Thymus (tissue), 11 donors: ENCODE measurements around the gene AS3MT. TPM values are rescaled to one million over a fixed set of nuclear protein-coding genes. Genes with fewer than 3 reads are reported as not detected.
A peak's percentile ranks its signal among the peaks of the same experiment; 100 is the strongest.
"Not testable (repeated sequence)": the region's sequence is repeated elsewhere in the genome, so short reads cannot be mapped to it uniquely, and the experiment has no call there.

Experiments used
- DNase-seq, 9 donors: peaks; one replicate each; pipeline ENCODE4 v3.0.0-alpha.2; 2013; ENCODE audit warnings: low spot score in 9 of 9, low read depth in 6 of 9, missing footprints in 1 of 9
- H3K27ac ChIP-seq, 2 donors: one replicate each; pipeline ENCODE4 v1.5.1; 2013; ENCODE audit warnings: control low read depth in 1 of 2, low read depth in 1 of 2, low read length in 1 of 2, mild to moderate bottlenecking in 1 of 2, moderate library complexity in 1 of 2
- H3K27me3 ChIP-seq, 2 donors: one replicate each; pipeline ENCODE4 v1.5.1; 2013; ENCODE audit warnings: low read length in 1 of 2; ENCODE audit not compliant: control insufficient read depth in 2 of 2, insufficient read depth in 1 of 2
- H3K36me3 ChIP-seq, 2 donors: one replicate each; pipeline ENCODE4 v1.5.1; 2013; ENCODE audit warnings: low read length in 1 of 2, mild to moderate bottlenecking in 1 of 2, moderate library complexity in 1 of 2; ENCODE audit not compliant: control insufficient read depth in 2 of 2, insufficient read depth in 2 of 2
- H3K4me1 ChIP-seq, 2 donors: one replicate each; pipeline ENCODE4 v1.5.1; 2013; ENCODE audit warnings: low read length in 2 of 2; ENCODE audit not compliant: control insufficient read depth in 2 of 2, insufficient read depth in 2 of 2
- H3K4me3 ChIP-seq, 2 donors: one replicate each; pipeline ENCODE4 v1.5.1; 2013; ENCODE audit warnings: low read length in 2 of 2, control low read depth in 1 of 2, mild to moderate bottlenecking in 1 of 2
- H3K9me3 ChIP-seq, 2 donors: one replicate each; pipeline ENCODE4 v1.5.1; 2013; ENCODE audit warnings: low read length in 1 of 2, mild to moderate bottlenecking in 1 of 2; ENCODE audit not compliant: control insufficient read depth in 2 of 2, insufficient read depth in 1 of 2
- WGBS: extraction: QIAGEN DNeasy Blood & Tissue Kit; methylation state at CpG from one replicate; pipeline ENCODE4 v1.1.7; 2013; 5-methylcytosine and 5-hydroxymethylcytosine counted together
- polyA plus RNA-seq: library from polyadenylated mRNA; stranded (reverse); fragments of 200-250 nt; gene quantifications from one replicate; pipeline ENCODE4 v1.2.3, GENCODE V29; 2013
- total RNA-seq: library from RNA; stranded (reverse); fragments of 120-200 nt; gene quantifications from one replicate; pipeline ENCODE4 v1.2.4, GENCODE V29; 2013
- donor health status: healthy.

The AS3MT gene
- total and polyA plus RNA-seq, 2 donors: 5.2 to 6.4 TPM

DNA sequence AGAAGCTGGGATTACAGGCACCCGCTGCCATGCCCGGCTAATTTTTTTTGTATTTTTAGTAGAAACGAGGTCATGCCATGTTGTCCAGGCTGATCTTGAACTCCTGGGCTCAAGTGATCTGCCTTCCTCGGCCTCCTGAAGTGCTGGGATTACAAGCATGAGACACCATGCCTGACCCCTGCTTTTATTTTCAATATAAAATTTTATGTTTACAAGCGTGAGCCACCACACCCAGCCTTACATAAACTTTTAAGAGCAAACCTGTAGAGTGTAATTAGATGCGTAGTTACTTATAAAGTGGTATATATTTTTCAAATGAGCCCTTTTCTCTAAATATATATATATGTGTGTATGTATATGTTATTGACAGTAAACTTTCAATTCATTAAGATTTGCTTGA is 57.6 kb downstream of the AS3MT start:
- DNase-seq: no peak
- no peaks in the 10 kb centered on the region for H3K9me3 ChIP-seq
- no peak overlapping the region for H3K4me3 ChIP-seq
- H3K27ac ChIP-seq: no peak overlapping the region
- H3K27me3 ChIP-seq: no peaks in the 10 kb centered on the region
- peaks cover 0 to 4% of the 10 kb centered on the region in 2 donors for H3K36me3 ChIP-seq
- WGBS: 97% methylated on average over 6 of the region's 6 CpGs
- no peaks in the 10 kb centered on the region for H3K4me1 ChIP-seq

DNA sequence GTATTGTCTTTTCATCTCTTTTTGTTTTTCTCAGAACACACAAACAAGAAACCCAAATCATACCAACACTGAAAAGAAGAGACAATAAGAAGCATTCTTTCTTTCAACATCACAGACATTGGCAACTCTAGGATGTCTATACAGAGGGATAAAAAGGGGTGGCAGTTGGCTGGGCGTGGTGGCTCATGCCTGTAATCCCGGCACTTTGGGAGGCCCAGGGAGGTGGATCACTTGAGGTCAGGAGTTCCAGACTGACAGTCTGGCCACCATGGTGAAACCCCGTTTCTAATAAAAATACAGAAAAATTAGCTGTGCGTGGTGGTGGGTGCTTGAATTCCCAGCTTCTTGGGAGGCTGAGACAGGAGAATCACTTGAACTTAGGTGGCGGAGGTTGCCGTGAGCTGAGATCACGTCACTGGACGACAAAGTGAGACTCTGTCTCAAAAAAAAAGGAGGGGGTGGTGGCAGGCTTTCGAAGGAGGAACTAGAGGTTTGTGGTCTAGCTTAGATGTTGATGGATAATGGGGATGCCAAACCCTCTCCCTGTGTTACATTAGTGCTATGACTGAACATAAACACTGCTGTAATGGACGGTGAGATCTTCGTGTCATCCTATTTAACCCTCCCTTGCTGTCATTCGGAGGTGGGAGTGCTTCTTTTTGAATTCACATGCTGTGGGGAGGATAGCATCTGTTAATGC is 58.2 kb downstream of the AS3MT start:
- DNase-seq: no peak
- no peaks in the 10 kb centered on the region for H3K9me3 ChIP-seq
- H3K36me3 ChIP-seq: peaks cover 0 to 4% of the 10 kb centered on the region in 2 donors
- no peak overlapping the region for H3K27ac ChIP-seq
- no peaks in the 10 kb centered on the region for H3K27me3 ChIP-seq
- H3K4me3 ChIP-seq: no peak overlapping the region
- H3K4me1 ChIP-seq: no peaks in the 10 kb centered on the region
- 36% methylated on average over 12 of the region's 12 CpGs for WGBS

GRCh38 chr10:102928442-102928841 is 59.2 kb downstream of the AS3MT start:
- H3K36me3 ChIP-seq, H3K4me3 ChIP-seq, H3K27ac ChIP-seq, H3K4me1 ChIP-seq, H3K27me3 ChIP-seq, DNase-seq, H3K9me3 ChIP-seq: not testable (repeated sequence)
- WGBS: over 99% methylated on average over 5 of the region's 5 CpGs

DNA sequence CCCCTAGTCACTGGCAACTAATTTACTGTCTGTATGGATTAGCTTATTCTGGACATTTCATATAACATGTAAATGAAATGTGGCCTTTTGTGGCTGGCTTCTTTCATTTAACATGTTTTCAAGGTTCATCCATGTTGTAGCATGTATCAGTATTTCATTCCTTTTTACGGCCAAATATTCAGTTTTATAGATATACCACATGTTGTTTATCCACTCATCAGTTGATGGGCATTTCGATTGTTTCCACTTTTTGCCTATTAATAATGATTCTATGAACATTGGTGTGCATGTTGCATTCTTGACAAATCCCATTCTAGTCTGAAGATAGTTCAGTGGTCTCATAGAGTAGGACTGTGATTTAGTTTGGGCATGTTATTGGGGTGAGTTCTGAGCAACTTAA is 61.5 kb downstream of the AS3MT start:
- Histone ChIP-seq H3K4me1 (peaks cover 0 to 2% of the 10 kb centered on the region in 2 donors), H3K27me3 (no peaks in the 10 kb centered on the region), H3K4me3 (no peak overlapping the region), H3K36me3 (peaks cover 0 to 4% of the 10 kb centered on the region in 2 donors), H3K9me3 (no peaks in the 10 kb centered on the region), H3K27ac (no peak overlapping the region)
- 100% methylated on average over 2 of the region's 2 CpGs for WGBS
- DNase-seq: no peak

DNA sequence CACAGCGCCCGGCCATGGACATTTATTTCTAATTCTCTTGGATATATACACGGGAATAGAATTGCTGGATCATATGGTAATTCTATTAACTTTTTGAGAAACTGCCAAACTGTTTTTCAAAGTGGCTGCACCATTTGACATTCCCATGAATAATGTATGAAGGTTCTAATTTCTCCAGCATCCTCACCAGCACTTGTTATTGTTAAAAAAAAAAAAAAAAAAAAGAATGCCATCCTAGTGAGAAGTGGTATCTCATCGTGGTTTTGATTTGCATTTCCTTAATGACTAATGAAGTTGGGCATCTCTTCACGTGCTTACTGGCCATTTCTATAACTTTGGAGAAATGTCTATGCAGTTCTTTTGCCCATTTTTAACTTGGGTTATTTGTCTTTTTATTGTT is 62.4 kb downstream of the AS3MT start:
- Histone ChIP-seq H3K9me3 (no peaks in the 10 kb centered on the region), H3K4me3 (no peak overlapping the region), H3K27ac (no peak overlapping the region), H3K4me1 (peaks cover 0 to 9% of the 10 kb centered on the region in 2 donors), H3K27me3 (no peaks in the 10 kb centered on the region), H3K36me3 (peaks cover 0 to 4% of the 10 kb centered on the region in 2 donors)
- no peak for DNase-seq
- WGBS: 94% methylated on average over 5 of the region's 5 CpGs

DNA sequence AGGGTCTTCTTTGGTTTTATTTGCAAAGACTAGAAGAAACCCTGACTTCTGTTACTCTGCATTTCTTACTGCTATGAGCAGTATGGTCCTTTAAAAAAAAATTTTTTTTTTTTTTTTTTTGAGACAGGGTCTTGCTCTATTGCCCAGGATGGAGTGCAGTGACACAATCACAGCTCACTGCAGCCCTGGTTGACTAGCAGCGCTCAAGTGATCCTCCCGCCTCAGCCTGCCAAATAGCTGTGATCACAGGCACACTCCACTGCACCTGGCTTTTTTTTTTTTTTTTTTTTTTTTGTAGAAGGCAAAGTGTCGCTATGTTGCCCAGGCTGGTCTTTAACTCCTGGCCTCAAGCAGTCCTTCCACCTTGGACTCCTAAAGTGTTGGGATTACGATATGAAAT is 66.2 kb downstream of the AS3MT start:
- WGBS: 90% methylated on average over 4 of the region's 4 CpGs
- no peak overlapping the region for H3K27ac ChIP-seq
- DNase-seq: peak in 1 of 9 donors; percentile 43
- H3K4me1 ChIP-seq: peaks cover 0 to 9% of the 10 kb centered on the region in 2 donors
- H3K36me3 ChIP-seq: no peaks in the 10 kb centered on the region
- no peak overlapping the region for H3K4me3 ChIP-seq
- H3K9me3 ChIP-seq: no peaks in the 10 kb centered on the region
- no peaks in the 10 kb centered on the region for H3K27me3 ChIP-seq

- Histone ChIP-seq H3K9me3 (no peaks in the 10 kb centered on the region), H3K4me3 (no peak overlapping the region), H3K27me3 (no peaks in the 10 kb centered on the region), H3K4me1 (peaks cover 0 to 9% of the 10 kb centered on the region in 2 donors), H3K36me3 (no peaks in the 10 kb centered on the region), H3K27ac (no peak overlapping the region)
- WGBS: 91% methylated on average over 3 of the region's 3 CpGs
- DNase-seq: peak in 1 of 9 donors; percentile 16
These were observed 66.8 kb downstream of the AS3MT start for GRCh38 chr10:102935939-102936605.

DNA sequence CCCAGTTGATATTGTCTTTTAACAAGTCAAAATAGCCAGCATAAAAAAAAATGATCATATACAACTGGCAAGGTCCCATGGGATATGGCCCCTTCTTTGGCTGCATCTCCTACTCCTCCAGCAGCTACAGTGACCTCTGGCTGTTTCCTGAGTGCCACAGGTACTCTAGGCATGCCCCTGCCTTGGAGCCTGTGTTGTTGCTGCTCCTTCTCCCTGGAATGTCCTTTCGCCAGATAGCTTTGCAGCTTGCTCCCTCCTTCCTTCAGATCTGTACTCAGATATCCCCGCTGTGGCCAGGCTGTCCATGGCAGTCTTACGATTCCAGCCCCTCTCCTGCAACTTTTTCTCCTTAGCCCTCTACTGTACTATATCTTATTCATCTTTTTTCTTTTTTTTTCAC is 72.1 kb downstream of the AS3MT start:
- 98% methylated on average over 3 of the region's 3 CpGs for WGBS
- peaks cover 0 to under 1% of the 10 kb centered on the region in 2 donors for H3K4me1 ChIP-seq
- no peaks in the 10 kb centered on the region for H3K27me3 ChIP-seq
- no peak for DNase-seq
- no peak overlapping the region for H3K4me3 ChIP-seq
- no peak overlapping the region for H3K27ac ChIP-seq
- H3K36me3 ChIP-seq: no peaks in the 10 kb centered on the region
- no peaks in the 10 kb centered on the region for H3K9me3 ChIP-seq

DNA sequence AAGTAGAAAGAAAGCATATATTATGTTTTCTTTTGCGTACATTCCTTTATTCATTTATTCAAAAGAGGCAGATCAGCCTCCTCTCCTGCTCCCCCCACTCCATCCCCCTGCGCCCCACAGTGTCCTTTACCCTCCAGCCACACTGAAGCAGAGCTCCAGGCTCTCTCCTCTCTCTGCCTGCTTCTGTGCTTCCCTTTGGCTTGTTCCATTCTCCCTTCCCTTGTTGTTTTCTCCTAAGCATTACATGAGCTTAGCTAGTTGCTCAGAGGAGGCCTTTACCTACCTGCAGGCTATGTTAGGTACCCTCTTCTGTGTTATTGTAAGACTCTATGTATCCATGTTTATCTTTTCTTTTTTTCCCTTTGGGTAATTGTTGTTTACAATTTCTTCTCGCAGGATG is 76.2 kb downstream of the AS3MT start:
- Histone ChIP-seq H3K27me3 (no peaks in the 10 kb centered on the region), H3K27ac (no peak overlapping the region), H3K9me3 (no peaks in the 10 kb centered on the region), H3K4me3 (no peak overlapping the region), H3K4me1 (no peaks in the 10 kb centered on the region), H3K36me3 (no peaks in the 10 kb centered on the region)
- 98% methylated on average over 3 of the region's 3 CpGs for WGBS
- no peak for DNase-seq
